Panc1 (cell line): ENCODE measurements around the gene LPAR6. TPM values are rescaled to one million over a fixed set of nuclear protein-coding genes. Genes with fewer than 3 reads are reported as not detected.

ENCODE experiments used
- ATAC-seq: fragments of 200-7000 bp; cut with Tn5 transposase; 2 replicates; pipeline ENCODE4 v1.9.1; 2020; ENCODE audit warnings: mild to moderate bottlenecking, moderate library complexity
- BruUV-seq: library from RNA; stranded (reverse); fragments of 400-500 nt; replicated peaks from 2 replicates; lab custom pipeline; 2021; lab: Mats Ljungman, UMichigan
- CTCF ChIA-PET: fragments of 300-600 bp; sonication (Branson Sonifier 250); formaldehyde crosslinking; loops from one replicate; lab custom pipeline; 2022; ENCODE audit warnings: antibody characterized with exemption; lab: Charles Lee
- POLR2A ChIA-PET: fragments of 300-600 bp; sonication (Branson Sonifier 250); formaldehyde crosslinking; loops from one replicate; lab custom pipeline; 2022; ENCODE audit warnings: antibody characterized with exemption; lab: Charles Lee
- DNase-seq: peaks from one replicate; pipeline ENCODE4 v3.0.0-alpha.2; 2010; ENCODE audit warnings: low read depth, low spot score
- H3K27ac ChIP-seq: 2 replicates; pipeline ENCODE4 v1.5.1; 2011; ENCODE audit warnings: mild to moderate bottlenecking, low read length, inconsistent platforms
- H3K27me3 ChIP-seq: fragments of 200-500 bp; sonication (Bioruptor generic); 2 replicates; pipeline ENCODE4 v1.6.0; 2014; ENCODE audit warnings: low read length, inconsistent platforms; ENCODE audit not compliant: control insufficient read depth, insufficient read depth
- H3K36me3 ChIP-seq: fragments of 200-500 bp; sonication (Bioruptor generic); 2 replicates; pipeline ENCODE4 v1.5.1; 2014; ENCODE audit warnings: inconsistent platforms, mild to moderate bottlenecking, low read length, moderate library complexity; ENCODE audit not compliant: control insufficient read depth, insufficient read depth
- H3K4me1 ChIP-seq: 2 replicates; pipeline ENCODE4 v1.5.1; 2011; ENCODE audit warnings: inconsistent platforms, mild to moderate bottlenecking, low read length, moderate library complexity; ENCODE audit not compliant: control insufficient read depth, insufficient read depth
- H3K4me3 ChIP-seq, 2 experiments: 2 replicates each; pipeline ENCODE4 v1.5.1; 2011 to 2012; ENCODE audit warnings: low read depth in 2 of 2, low read length in 2 of 2, mild to moderate bottlenecking in 2 of 2, inconsistent platforms in 1 of 2, moderate library complexity in 1 of 2
- H3K9me3 ChIP-seq: fragments of 200-500 bp; sonication (Bioruptor generic); 2 replicates; pipeline ENCODE4 v1.5.1; 2014; ENCODE audit warnings: low read depth, mild to moderate bottlenecking, inconsistent platforms, low read length, moderate library complexity; ENCODE audit not compliant: control insufficient read depth, insufficient read depth
- POLR2AphosphoS5 ChIP-seq: IDR thresholded peaks from 2 replicates; pipeline ENCODE4 v1.6.1; 2012; ENCODE audit warnings: mild to moderate bottlenecking, low read depth, low read length, moderate library complexity
- SIN3A ChIP-seq: IDR thresholded peaks from 2 replicates; pipeline ENCODE4 v1.6.1; 2012; ENCODE audit warnings: low read depth, mild to moderate bottlenecking, low read length, moderate library complexity, borderline replicate concordance; ENCODE audit not compliant: insufficient read depth
- TCF7L2 ChIP-seq: IDR thresholded peaks from 2 replicates; pipeline ENCODE4 v1.6.1; 2011; ENCODE audit warnings: mild to moderate bottlenecking, low read depth, low read length, inconsistent platforms
- in situ Hi-C: cut with HindIII; loops from 2 replicates; pipeline ENCODE4 v1.10.0; 2016; ENCODE audit warnings: low sequenced_read_pairs, low pct_unique_long_range_greater_than_20kb
- intact Hi-C: fragments of 100-400 bp; cut with micrococcal nuclease; formaldehyde crosslinking; loops from one replicate; pipeline ENCODE4 v1.10.0; 2022; ENCODE audit not compliant: unreplicated experiment
- total RNA-seq: library from RNA; stranded (reverse); gene quantifications from one replicate; pipeline ENCODE4 v1.2.1, GENCODE V29; 2021; ENCODE audit not compliant: unreplicated experiment
- TF ChIP-seq, protein P1 (sequence below): fragments of 450-650 bp; IDR thresholded peaks from 2 replicates; pipeline ENCODE4 v1.5.1; 2017; ENCODE audit warnings: mild to moderate bottlenecking
- TF ChIP-seq, protein P2 (sequence below), 2 experiments: IDR thresholded peaks; 2 replicates each; pipeline ENCODE4 v1.6.1; 2011 to 2012; ENCODE audit warnings: low read depth in 2 of 2, control low read depth in 1 of 2, low read length in 1 of 2, mild to moderate bottlenecking in 1 of 2, moderate library complexity in 1 of 2; ENCODE audit not compliant: insufficient read depth in 1 of 2

The LPAR6 gene
- total RNA-seq, 1 experiment from 2014 or later, result 3.9 TPM

DNA sequence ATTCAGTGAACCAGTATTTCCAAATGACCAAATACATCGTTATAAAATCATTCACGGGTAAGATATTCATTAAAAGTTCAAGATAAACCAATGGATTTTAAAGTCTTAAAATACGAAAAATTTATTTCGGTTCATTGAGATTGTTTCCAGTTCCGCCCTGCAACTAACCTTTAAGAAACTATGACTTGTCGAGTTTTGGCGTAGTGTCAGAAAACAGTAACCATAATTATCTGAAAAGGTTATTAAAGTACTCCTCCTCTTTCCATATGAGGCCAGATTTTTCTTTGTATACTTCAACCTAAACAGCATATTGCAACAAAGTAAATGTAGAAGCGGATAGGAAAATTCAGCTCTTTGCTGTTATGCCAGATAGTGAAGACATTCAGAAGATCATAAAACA is 26.1 kb downstream of the LPAR6 start:
- in situ Hi-C loops, result no loop called here
- DNase-seq (no peak), ATAC-seq (no peak)
- Histone ChIP-seq H3K4me3 (no peak overlapping the region), H3K27me3 (no peaks in the 10 kb centered on the region), H3K4me1 (no peaks in the 10 kb centered on the region), H3K36me3 (no peaks in the 10 kb centered on the region; the same call in 1 of the 2 replicates), H3K9me3 (no peaks in the 10 kb centered on the region), H3K27ac (no peak overlapping the region)
- intact Hi-C loops, result no loop called here
- TF ChIP-seq, protein P1, sequence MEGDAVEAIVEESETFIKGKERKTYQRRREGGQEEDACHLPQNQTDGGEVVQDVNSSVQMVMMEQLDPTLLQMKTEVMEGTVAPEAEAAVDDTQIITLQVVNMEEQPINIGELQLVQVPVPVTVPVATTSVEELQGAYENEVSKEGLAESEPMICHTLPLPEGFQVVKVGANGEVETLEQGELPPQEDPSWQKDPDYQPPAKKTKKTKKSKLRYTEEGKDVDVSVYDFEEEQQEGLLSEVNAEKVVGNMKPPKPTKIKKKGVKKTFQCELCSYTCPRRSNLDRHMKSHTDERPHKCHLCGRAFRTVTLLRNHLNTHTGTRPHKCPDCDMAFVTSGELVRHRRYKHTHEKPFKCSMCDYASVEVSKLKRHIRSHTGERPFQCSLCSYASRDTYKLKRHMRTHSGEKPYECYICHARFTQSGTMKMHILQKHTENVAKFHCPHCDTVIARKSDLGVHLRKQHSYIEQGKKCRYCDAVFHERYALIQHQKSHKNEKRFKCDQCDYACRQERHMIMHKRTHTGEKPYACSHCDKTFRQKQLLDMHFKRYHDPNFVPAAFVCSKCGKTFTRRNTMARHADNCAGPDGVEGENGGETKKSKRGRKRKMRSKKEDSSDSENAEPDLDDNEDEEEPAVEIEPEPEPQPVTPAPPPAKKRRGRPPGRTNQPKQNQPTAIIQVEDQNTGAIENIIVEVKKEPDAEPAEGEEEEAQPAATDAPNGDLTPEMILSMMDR, result no peak
- TF ChIP-seq TCF7L2 (no peak), SIN3A (no peak), POLR2AphosphoS5 (no peak)
- TF ChIP-seq, protein P2, sequence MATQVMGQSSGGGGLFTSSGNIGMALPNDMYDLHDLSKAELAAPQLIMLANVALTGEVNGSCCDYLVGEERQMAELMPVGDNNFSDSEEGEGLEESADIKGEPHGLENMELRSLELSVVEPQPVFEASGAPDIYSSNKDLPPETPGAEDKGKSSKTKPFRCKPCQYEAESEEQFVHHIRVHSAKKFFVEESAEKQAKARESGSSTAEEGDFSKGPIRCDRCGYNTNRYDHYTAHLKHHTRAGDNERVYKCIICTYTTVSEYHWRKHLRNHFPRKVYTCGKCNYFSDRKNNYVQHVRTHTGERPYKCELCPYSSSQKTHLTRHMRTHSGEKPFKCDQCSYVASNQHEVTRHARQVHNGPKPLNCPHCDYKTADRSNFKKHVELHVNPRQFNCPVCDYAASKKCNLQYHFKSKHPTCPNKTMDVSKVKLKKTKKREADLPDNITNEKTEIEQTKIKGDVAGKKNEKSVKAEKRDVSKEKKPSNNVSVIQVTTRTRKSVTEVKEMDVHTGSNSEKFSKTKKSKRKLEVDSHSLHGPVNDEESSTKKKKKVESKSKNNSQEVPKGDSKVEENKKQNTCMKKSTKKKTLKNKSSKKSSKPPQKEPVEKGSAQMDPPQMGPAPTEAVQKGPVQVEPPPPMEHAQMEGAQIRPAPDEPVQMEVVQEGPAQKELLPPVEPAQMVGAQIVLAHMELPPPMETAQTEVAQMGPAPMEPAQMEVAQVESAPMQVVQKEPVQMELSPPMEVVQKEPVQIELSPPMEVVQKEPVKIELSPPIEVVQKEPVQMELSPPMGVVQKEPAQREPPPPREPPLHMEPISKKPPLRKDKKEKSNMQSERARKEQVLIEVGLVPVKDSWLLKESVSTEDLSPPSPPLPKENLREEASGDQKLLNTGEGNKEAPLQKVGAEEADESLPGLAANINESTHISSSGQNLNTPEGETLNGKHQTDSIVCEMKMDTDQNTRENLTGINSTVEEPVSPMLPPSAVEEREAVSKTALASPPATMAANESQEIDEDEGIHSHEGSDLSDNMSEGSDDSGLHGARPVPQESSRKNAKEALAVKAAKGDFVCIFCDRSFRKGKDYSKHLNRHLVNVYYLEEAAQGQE (IDR thresholded peaks at IDR 0.05; ENCODE audit: insufficient read depth in 1 of 2, low read depth in 2 of 2, low read length in 1 of 2), result no peak
- no TSS peak for BruUV-seq
- CTCF ChIA-PET, result no interaction called here
- POLR2A ChIA-PET, result no interaction called here

DNA sequence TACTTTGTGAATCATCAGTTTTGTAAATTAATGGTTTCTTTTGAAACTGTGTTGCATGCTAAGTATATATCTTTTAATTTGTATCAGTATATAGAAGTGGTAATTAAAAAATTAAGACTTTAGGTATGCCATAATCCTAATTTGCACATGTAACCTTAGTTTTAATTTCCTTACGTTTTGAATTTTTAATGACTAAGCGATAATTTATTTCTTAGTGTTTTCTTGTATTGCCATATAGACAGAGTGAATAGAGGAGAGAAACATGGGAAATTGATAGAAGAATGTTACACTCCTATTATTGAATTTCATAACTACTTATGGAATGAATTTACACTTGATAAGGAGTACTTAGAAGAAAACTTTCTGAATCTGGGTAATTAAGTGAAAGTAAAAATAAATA is 29.5 kb downstream of the LPAR6 start:
- DNase-seq, result no peak
- CTCF ChIA-PET, result no interaction called here
- no peak for ATAC-seq
- intact Hi-C loops (no loop called here), in situ Hi-C loops (no loop called here)
- Histone ChIP-seq H3K4me1 (no peaks in the 10 kb centered on the region), H3K27ac (no peak overlapping the region), H3K4me3 (no peak overlapping the region), H3K9me3 (no peaks in the 10 kb centered on the region), H3K36me3 (peaks cover 4% of the 10 kb centered on the region; the same call in 1 of the 2 replicates), H3K27me3 (no peaks in the 10 kb centered on the region)
- BruUV-seq, result no TSS peak
- no peak for TF ChIP-seq POLR2AphosphoS5
- no peak for TF ChIP-seq TCF7L2
- TF ChIP-seq, protein P2 (IDR thresholded peaks at IDR 0.05; ENCODE audit: insufficient read depth in 1 of 2, low read depth in 2 of 2, low read length in 1 of 2), result no peak
- TF ChIP-seq SIN3A, result no peak
- TF ChIP-seq, protein P1, result no peak
- POLR2A ChIA-PET, result no interaction called here
